PFSK-1 (cell line): ENCODE results near the gene PLCH2.

Source experiments
- FOXP2 ChIP-seq: optimal IDR thresholded peaks from 2 replicates; pipeline ENCODE3; 2011; ENCODE audit warnings: borderline replicate concordance, control low read depth, inconsistent platforms; ENCODE audit not compliant: insufficient read depth; ENCODE audit errors: extremely low read length, extremely low read depth
- POLR2AphosphoS5 ChIP-seq: IDR thresholded peaks from 2 replicates; pipeline ENCODE4 v1.6.1; 2012; ENCODE audit warnings: low read depth, mild to moderate bottlenecking, control low read depth, low read length, moderate library complexity
- SIN3A ChIP-seq: IDR thresholded peaks from 2 replicates; pipeline ENCODE4 v1.6.1; 2012; ENCODE audit warnings: mild to moderate bottlenecking, low read length, moderate library complexity, borderline replicate concordance; ENCODE audit not compliant: insufficient read depth
- TAF1 ChIP-seq: IDR thresholded peaks from 2 replicates; pipeline ENCODE4 v1.6.1; 2012; ENCODE audit warnings: low read length, control low read depth, borderline replicate concordance; ENCODE audit not compliant: insufficient read depth
- TF ChIP-seq, protein P1 (sequence below), 2 experiments: IDR thresholded peaks; 2 replicates each; pipeline versions ENCODE4 v1.6.1 to v1.8.0; 2011 to 2012; ENCODE audit warnings: low read depth in 2 of 2, low read length in 2 of 2, control low read depth in 1 of 2, inconsistent platforms in 1 of 2, mild to moderate bottlenecking in 1 of 2, moderate library complexity in 1 of 2; ENCODE audit not compliant: insufficient read depth in 1 of 2

DNA sequence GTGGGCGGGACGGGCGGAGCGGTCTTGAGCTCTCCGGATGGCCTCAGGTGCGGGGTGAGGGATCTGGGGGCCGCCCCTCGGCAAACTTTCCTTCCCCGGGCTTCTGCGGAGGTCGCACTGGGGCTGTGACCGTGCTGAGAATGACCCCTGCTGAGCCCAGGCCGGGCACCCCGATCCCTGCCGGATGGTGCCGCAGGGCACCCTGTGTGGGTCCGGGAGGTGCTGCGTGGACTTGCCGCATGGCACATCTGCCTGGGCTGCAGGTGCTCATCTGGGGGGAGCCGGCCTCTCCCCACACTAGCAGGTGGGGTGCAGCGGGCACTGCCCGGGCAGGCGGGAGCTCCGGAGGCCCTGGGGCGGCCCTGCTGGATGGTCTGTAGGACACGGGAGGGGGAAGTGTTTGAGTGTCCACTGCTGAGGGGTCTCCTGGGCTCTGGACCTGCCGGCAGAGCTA lies 31.9 kb upstream of the PLCH2 start:
- TF ChIP-seq POLR2AphosphoS5, result no peak
- TF ChIP-seq, protein P1, sequence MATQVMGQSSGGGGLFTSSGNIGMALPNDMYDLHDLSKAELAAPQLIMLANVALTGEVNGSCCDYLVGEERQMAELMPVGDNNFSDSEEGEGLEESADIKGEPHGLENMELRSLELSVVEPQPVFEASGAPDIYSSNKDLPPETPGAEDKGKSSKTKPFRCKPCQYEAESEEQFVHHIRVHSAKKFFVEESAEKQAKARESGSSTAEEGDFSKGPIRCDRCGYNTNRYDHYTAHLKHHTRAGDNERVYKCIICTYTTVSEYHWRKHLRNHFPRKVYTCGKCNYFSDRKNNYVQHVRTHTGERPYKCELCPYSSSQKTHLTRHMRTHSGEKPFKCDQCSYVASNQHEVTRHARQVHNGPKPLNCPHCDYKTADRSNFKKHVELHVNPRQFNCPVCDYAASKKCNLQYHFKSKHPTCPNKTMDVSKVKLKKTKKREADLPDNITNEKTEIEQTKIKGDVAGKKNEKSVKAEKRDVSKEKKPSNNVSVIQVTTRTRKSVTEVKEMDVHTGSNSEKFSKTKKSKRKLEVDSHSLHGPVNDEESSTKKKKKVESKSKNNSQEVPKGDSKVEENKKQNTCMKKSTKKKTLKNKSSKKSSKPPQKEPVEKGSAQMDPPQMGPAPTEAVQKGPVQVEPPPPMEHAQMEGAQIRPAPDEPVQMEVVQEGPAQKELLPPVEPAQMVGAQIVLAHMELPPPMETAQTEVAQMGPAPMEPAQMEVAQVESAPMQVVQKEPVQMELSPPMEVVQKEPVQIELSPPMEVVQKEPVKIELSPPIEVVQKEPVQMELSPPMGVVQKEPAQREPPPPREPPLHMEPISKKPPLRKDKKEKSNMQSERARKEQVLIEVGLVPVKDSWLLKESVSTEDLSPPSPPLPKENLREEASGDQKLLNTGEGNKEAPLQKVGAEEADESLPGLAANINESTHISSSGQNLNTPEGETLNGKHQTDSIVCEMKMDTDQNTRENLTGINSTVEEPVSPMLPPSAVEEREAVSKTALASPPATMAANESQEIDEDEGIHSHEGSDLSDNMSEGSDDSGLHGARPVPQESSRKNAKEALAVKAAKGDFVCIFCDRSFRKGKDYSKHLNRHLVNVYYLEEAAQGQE (IDR thresholded peaks at IDR 0.05; ENCODE audit: insufficient read depth in 1 of 2, low read depth in 2 of 2, low read length in 2 of 2), result no peak
- no peak for TF ChIP-seq SIN3A
- TF ChIP-seq TAF1, result no peak
- TF ChIP-seq FOXP2, result no peak
